Gastroesophageal sphincter (tissue), 3 donors: Measurements from ENCODE around the gene RHOA.
"Not testable (repeated sequence)": the region's sequence is repeated elsewhere in the genome, so short reads cannot be mapped to it uniquely, and the experiment has no call there.

ENCODE experiments used
- POLR2A ChIP-seq, 2 donors: fragments of 450-650 bp; IDR thresholded peaks; one replicate each; pipeline ENCODE4 v1.6.1; 2017; ENCODE audit warnings: antibody characterized with exemption in 2 of 2, mild to moderate bottlenecking in 2 of 2, moderate library complexity in 1 of 2
- POLR2AphosphoS5 ChIP-seq: sonication (generic); formaldehyde crosslinking; IDR thresholded peaks from one replicate; pipeline ENCODE4 v1.6.1; 2017; ENCODE audit warnings: antibody characterized with exemption
- TF ChIP-seq, protein P1 (sequence below), 4 experiments: fragments of 200-600 bp in 2 of 4; fragments of 450-650 bp in 2 of 4; sonication (generic) in 1 of 4; IDR thresholded peaks; one replicate each; pipeline ENCODE4 v1.5.1; 2017 to 2019; ENCODE audit warnings: antibody characterized with exemption in 4 of 4, mild to moderate bottlenecking in 2 of 4, moderate library complexity in 2 of 4

DNA sequence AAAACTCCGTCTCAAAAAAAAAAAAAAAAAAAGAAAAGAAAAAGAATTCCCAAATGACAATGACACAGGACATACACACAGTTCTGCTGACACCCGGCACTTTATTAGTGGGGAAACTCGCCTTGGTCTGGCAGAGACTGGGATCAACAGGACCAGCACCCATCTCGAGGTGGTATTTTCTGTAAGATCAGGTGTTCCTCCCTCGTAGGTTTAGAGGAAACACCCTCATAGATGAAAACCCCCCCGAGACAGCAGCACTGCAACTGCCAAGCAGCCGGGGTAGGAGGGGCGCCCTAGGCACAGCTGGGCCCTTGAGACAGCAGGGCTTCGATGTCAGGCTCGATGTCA, 54.7 kb downstream of the RHOA start:
- TF ChIP-seq, protein P1, sequence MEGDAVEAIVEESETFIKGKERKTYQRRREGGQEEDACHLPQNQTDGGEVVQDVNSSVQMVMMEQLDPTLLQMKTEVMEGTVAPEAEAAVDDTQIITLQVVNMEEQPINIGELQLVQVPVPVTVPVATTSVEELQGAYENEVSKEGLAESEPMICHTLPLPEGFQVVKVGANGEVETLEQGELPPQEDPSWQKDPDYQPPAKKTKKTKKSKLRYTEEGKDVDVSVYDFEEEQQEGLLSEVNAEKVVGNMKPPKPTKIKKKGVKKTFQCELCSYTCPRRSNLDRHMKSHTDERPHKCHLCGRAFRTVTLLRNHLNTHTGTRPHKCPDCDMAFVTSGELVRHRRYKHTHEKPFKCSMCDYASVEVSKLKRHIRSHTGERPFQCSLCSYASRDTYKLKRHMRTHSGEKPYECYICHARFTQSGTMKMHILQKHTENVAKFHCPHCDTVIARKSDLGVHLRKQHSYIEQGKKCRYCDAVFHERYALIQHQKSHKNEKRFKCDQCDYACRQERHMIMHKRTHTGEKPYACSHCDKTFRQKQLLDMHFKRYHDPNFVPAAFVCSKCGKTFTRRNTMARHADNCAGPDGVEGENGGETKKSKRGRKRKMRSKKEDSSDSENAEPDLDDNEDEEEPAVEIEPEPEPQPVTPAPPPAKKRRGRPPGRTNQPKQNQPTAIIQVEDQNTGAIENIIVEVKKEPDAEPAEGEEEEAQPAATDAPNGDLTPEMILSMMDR (IDR thresholded peaks at IDR 0.05) = not testable (repeated sequence)
- not testable (repeated sequence) for TF ChIP-seq POLR2A (IDR thresholded peaks at IDR 0.05); POLR2AphosphoS5
